GM10248 (cell line): ENCODE results near the gene RPS19.

Experiments used
- CTCF ChIA-PET: fragments of 300-600 bp; sonication (Branson Sonifier 250); formaldehyde crosslinking; extraction: SDS; loops from one replicate; lab custom pipeline; 2021; ENCODE audit warnings: antibody characterized with exemption; lab: Yijun Ruan, JAX
- POLR2A ChIA-PET: fragments of 350-650 bp; sonication (Branson Sonifier 250); formaldehyde crosslinking; extraction: SDS; loops from one replicate; lab custom pipeline; 2020; ENCODE audit warnings: antibody characterized with exemption; lab: Yijun Ruan, JAX
- DNase-seq: peaks from one replicate; pipeline ENCODE4 v3.0.0; 2012; ENCODE audit errors: extremely low spot score
- TF ChIP-seq, protein P1 (sequence below): IDR thresholded peaks from 2 replicates; pipeline ENCODE4 v1.5.1; 2012; ENCODE audit warnings: mild to moderate bottlenecking, low read depth; ENCODE audit errors: extremely low read depth, missing control alignments, control extremely low read depth

Gene RPS19

GRCh38 chr19:41861846-41862245, 1.8 kb downstream of the RPS19 start:
- ChIA-PET POLR2A (interaction anchor here (2.6 kb wide), 1 partner anchor 11 kb away, joined by 10 read pairs; no protein-coding TSS in a partner anchor), CTCF (interaction anchor here (1.3 to 4.2 kb wide), 4 partner anchors 9 to 96 kb away, joined by 3 to 31 read pairs (median 16); no protein-coding TSS in a partner anchor)
- TF ChIP-seq, protein P1, sequence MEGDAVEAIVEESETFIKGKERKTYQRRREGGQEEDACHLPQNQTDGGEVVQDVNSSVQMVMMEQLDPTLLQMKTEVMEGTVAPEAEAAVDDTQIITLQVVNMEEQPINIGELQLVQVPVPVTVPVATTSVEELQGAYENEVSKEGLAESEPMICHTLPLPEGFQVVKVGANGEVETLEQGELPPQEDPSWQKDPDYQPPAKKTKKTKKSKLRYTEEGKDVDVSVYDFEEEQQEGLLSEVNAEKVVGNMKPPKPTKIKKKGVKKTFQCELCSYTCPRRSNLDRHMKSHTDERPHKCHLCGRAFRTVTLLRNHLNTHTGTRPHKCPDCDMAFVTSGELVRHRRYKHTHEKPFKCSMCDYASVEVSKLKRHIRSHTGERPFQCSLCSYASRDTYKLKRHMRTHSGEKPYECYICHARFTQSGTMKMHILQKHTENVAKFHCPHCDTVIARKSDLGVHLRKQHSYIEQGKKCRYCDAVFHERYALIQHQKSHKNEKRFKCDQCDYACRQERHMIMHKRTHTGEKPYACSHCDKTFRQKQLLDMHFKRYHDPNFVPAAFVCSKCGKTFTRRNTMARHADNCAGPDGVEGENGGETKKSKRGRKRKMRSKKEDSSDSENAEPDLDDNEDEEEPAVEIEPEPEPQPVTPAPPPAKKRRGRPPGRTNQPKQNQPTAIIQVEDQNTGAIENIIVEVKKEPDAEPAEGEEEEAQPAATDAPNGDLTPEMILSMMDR = no peak
- no peak for DNase-seq

- POLR2A ChIA-PET = interaction anchor here (1.6 to 2.6 kb wide), 2 partner anchors 10 to 13 kb away, joined by 6 to 10 read pairs; no protein-coding TSS in a partner anchor
- CTCF ChIA-PET = interaction anchor here (0.8 to 7.3 kb wide), 5 partner anchors 10 to 95 kb away, joined by 3 to 33 read pairs (median 5); no protein-coding TSS in a partner anchor
- no peak for DNase-seq
- TF ChIP-seq, protein P1 = no peak
Observed at GRCh38 chr19:41862445-41862986, 2.5 kb downstream of the RPS19 start.

DNA sequence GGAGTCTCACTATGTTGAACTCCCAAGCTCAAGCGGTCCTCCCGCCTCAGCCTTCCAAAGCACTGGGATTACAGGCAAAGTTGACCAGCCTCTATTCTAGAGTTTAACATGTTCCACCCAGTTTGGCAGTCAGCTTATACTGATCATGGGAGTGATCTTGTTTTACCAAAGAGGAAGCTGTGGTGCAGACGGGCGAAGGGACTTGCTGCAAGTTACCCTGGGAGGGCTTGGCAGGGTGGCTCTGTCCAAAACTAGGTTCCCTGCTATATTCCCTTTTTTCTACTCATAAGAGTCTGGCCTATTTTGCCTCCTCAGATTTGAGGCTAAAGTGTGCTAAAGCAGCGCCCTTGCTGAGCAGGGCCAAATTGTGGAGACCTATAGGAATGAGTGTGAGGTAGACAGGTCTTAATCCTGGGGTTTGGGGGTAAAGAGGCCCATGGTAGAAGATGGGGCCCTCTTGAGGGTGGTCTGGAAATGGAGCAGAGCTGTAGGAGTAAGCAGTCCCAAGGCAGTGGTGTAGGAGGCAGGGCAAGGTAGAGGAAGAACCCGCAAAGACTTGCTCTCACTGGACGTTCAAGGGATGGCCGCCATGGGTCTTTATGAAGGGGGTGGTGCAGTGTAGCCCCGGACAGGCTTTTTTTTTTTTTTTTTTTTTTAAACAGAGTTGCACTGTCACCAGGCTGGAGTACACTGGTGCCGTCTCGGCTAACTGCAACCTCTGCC, 3.3 kb downstream of the RPS19 start:
- CTCF ChIA-PET = interaction anchor here (0.6 to 7.3 kb wide), 6 partner anchors 10 to 94 kb away, joined by 3 to 33 read pairs (median 4); no protein-coding TSS in a partner anchor
- no peak for DNase-seq
- POLR2A ChIA-PET = interaction anchor here (0.6 to 2.6 kb wide), 3 partner anchors 10 to 619 kb away, joined by 6 to 10 read pairs (median 7); no protein-coding TSS in a partner anchor
- TF ChIP-seq, protein P1 = no peak

- ChIA-PET CTCF (interaction anchor here (4.2 to 7.3 kb wide), 2 partner anchors 9 to 87 kb away, joined by 27 to 33 read pairs; no protein-coding TSS in a partner anchor), POLR2A (interaction anchor here (1.2 to 2.6 kb wide), 5 partner anchors 9 to 81 kb away, joined by 4 to 10 read pairs (median 6); no protein-coding TSS in a partner anchor)
- TF ChIP-seq, protein P1 = no peak
Observed at GRCh38 chr19:41864374-41864773, 4.3 kb downstream of the RPS19 start.

GRCh38 chr19:41866284-41866683, 6.2 kb downstream of the RPS19 start:
- no peak for DNase-seq
- TF ChIP-seq, protein P1 = no peak
- CTCF ChIA-PET = interaction anchor here (1.1 to 7.3 kb wide), 2 partner anchors 68 to 86 kb away, joined by 3 to 33 read pairs; no protein-coding TSS in a partner anchor
- POLR2A ChIA-PET = interaction anchor here (0.7 to 2.5 kb wide), 3 partner anchors 11 to 1191 kb away, joined by 3 to 11 read pairs (median 6); partner anchors contain the start of gene CD79A

More at GRCh38 chr19:41864374-41864773, 4.3 kb downstream of the RPS19 start:
- DNase-seq = no peak

- ChIA-PET CTCF (interaction anchor here (0.9 to 7.3 kb wide), 8 partner anchors 8 to 167 kb away, joined by 3 to 33 read pairs (median 4); partner anchors contain the start of gene RPS19), POLR2A (interaction anchor here (0.5 to 2.5 kb wide), 6 partner anchors 9 to 1763 kb away, joined by 4 to 11 read pairs (median 6); partner anchors contain the start of genes CD79A and RPS19)
- no peak for DNase-seq
- TF ChIP-seq, protein P1 = no peak
Observed at GRCh38 chr19:41868120-41868988, 8.3 kb downstream of the RPS19 start.
